ENCODE data around the gene NCOR1. TPM values are rescaled to one million over a fixed set of nuclear protein-coding genes. Genes with fewer than 3 reads are reported as not detected.
A peak's percentile ranks its signal among the peaks of the same experiment; 100 is the strongest.
"Not testable (repeated sequence)": the region's sequence is repeated elsewhere in the genome, so short reads cannot be mapped to it uniquely, and the experiment has no call there.

NCOR1 gene
- total RNA-seq, 2 experiments from 2014 or later = 118 TPM

DNA sequence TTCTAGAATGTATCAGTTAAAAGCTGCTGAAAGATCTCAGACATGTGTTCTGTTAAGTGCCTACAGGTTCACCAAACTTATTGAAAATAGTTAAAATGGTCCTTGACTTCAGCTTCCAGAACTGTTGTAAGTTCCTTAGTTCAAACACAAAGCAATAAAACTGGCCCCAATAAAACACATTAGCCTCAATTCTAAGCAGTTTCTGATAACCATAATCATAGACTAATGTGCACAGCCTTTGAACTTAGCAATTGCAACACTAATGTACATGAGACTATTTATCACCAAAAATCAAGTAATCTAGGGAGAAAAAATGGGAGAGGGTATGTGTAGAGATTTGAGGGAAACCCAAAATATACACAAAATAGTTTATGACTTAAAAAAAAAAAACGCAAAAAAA, 17.1 kb upstream of the NCOR1 start:
- H3K27ac ChIP-seq (ENCODE audit: low read depth in 1 of 2, low read length in 2 of 2) = no peak overlapping the region
- Mint-ChIP-seq H3K4me1 (ENCODE audit: low read depth) (peaks cover 14% of the 10 kb centered on the region), H3K27me3 (no peaks in the 10 kb centered on the region), H3K4me3 (no peak overlapping the region), H3K27ac (no peak overlapping the region), H3K9me3 (no peaks in the 10 kb centered on the region), H3K36me3 (ENCODE audit: low read depth) (peaks cover 45% of the 10 kb centered on the region)
- no peaks in the 10 kb centered on the region for H3K27me3 ChIP-seq (ENCODE audit: control insufficient read depth in 1 of 2, insufficient read depth in 2 of 2, low read length in 2 of 2)
- H3K9me3 ChIP-seq (ENCODE audit: control insufficient read depth in 1 of 2, insufficient read depth in 1 of 2, low read length in 2 of 2) = no peaks in the 10 kb centered on the region
- POLR2A ChIA-PET = no interaction called here
- peaks cover 8% of the 10 kb centered on the region for H3K4me1 ChIP-seq (ENCODE audit: insufficient read depth, low read length)
- H3K36me3 ChIP-seq (ENCODE audit: insufficient read depth, low read length) = peaks cover 7% of the 10 kb centered on the region
- intact Hi-C loops (cut with DNase I, micrococcal nuclease) = no loop called here
- no peak for ATAC-seq (ENCODE audit: poor library complexity)
- no peak overlapping the region for H3K4me3 ChIP-seq (ENCODE audit: low read length)
- no peak for DNase-seq
- CTCF ChIA-PET = interaction anchor here (0.7 to 1.5 kb wide), 3 partner anchors 11 to 699 kb away, joined by 3 to 4 read pairs (median 3); no protein-coding TSS in a partner anchor
- TF ChIP-seq, protein P1, sequence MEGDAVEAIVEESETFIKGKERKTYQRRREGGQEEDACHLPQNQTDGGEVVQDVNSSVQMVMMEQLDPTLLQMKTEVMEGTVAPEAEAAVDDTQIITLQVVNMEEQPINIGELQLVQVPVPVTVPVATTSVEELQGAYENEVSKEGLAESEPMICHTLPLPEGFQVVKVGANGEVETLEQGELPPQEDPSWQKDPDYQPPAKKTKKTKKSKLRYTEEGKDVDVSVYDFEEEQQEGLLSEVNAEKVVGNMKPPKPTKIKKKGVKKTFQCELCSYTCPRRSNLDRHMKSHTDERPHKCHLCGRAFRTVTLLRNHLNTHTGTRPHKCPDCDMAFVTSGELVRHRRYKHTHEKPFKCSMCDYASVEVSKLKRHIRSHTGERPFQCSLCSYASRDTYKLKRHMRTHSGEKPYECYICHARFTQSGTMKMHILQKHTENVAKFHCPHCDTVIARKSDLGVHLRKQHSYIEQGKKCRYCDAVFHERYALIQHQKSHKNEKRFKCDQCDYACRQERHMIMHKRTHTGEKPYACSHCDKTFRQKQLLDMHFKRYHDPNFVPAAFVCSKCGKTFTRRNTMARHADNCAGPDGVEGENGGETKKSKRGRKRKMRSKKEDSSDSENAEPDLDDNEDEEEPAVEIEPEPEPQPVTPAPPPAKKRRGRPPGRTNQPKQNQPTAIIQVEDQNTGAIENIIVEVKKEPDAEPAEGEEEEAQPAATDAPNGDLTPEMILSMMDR (IDR thresholded peaks at IDR 0.05) = no peak

DNA sequence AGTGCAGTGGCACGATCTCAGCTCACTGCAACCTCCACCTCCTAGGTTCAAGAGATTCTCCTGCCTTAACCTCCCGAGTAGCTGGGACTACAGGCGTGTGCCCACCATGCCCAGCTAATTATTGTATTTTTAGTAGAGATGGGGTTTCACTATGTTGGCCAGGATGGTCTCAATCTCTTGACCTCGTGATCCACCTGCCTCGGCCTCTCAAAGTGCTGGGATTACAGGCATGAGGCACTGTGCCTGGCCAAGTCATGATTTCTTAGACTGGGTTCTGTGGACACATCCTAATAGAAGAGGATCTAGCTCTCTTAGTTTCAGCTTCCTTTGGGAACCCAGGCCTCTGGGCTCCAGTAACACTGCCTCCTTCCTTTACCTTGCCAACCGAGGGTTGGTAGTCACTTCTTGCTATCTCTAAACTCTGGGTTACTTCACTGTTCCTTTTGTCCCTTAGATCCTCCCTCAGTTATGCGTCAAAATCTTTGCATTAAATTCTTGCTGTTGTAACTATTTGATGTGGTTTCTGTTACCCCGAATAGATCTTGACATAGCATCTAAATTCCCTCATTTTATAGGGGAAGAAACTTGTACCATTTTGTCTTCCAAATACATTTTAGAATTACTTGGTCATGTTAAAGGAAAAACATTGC, 14.7 kb upstream of the NCOR1 start:
- POLR2A ChIA-PET = interaction anchor here (1.0 kb wide), 1 partner anchor 13 kb away, joined by 4 read pairs; no protein-coding TSS in a partner anchor
- H3K27me3 Mint-ChIP-seq; H3K4me3 Mint-ChIP-seq; intact Hi-C loops (cut with DNase I, micrococcal nuclease); H3K4me3 ChIP-seq (ENCODE audit: low read length); H3K9me3 ChIP-seq (ENCODE audit: control insufficient read depth in 1 of 2, insufficient read depth in 1 of 2, low read length in 2 of 2); H3K27me3 ChIP-seq (ENCODE audit: control insufficient read depth in 1 of 2, insufficient read depth in 2 of 2, low read length in 2 of 2); H3K4me1 ChIP-seq (ENCODE audit: insufficient read depth, low read length); H3K36me3 ChIP-seq (ENCODE audit: insufficient read depth, low read length); ATAC-seq (ENCODE audit: poor library complexity); H3K9me3 Mint-ChIP-seq; H3K27ac ChIP-seq (ENCODE audit: low read depth in 1 of 2, low read length in 2 of 2): not testable (repeated sequence)
- Mint-ChIP-seq H3K4me1 (ENCODE audit: low read depth) (peaks cover 24% of the 10 kb centered on the region), H3K27ac (peak overlapping the region; percentile 51), H3K36me3 (ENCODE audit: low read depth) (peaks cover 43% of the 10 kb centered on the region)
- DNase-seq = peak in 1 of 14 experiments; percentile 13
- CTCF ChIA-PET = interaction anchor here (0.6 to 1.2 kb wide), 3 partner anchors 15 to 231 kb away, joined by 3 to 4 read pairs (median 3); partner anchors contain the start of genes NCOR1 and ZSWIM7

DNA sequence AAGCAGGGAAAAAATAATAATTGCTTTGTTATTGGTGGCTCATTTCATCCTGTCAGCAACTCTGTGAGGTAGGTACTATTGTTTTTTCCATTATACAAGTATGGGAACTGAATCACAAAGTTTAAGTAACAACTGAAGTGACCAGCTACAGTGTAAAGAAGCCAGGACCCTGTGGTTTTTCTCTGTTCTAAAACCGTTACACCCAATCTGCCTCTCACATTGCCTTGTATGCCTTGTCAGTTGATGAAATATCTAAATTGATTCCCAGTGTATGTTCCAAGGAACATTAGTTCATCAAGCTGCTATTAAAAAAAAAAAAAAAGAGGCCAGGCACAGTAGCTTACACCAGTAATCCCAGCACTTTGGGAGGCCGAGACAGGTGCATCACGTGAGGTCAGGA, 7.1 kb upstream of the NCOR1 start:
- H3K36me3 Mint-ChIP-seq (ENCODE audit: low read depth) = peaks cover 37% of the 10 kb centered on the region
- H3K9me3 ChIP-seq (ENCODE audit: control insufficient read depth in 1 of 2, insufficient read depth in 1 of 2, low read length in 2 of 2) = no peaks in the 10 kb centered on the region
- ChIA-PET POLR2A (interaction anchor here (1.7 kb wide), 1 partner anchor 158 kb away, joined by 4 read pairs; no protein-coding TSS in a partner anchor), CTCF (interaction anchor here (1.3 to 1.7 kb wide), 2 partner anchors 11 to 20 kb away, joined by 3 to 4 read pairs; no protein-coding TSS in a partner anchor)
- H3K27ac Mint-ChIP-seq = no peak overlapping the region
- intact Hi-C loops (cut with DNase I, micrococcal nuclease) = no loop called here
- TF ChIP-seq, protein P1 (IDR thresholded peaks at IDR 0.05) = no peak
- H3K4me1 ChIP-seq (ENCODE audit: insufficient read depth, low read length) = peaks cover 7% of the 10 kb centered on the region
- H3K27ac ChIP-seq (ENCODE audit: low read depth in 1 of 2, low read length in 2 of 2) = no peak overlapping the region
- DNase-seq (no peak), ATAC-seq (ENCODE audit: poor library complexity) (no peak)
- peaks cover 32% of the 10 kb centered on the region for H3K4me1 Mint-ChIP-seq (ENCODE audit: low read depth)
- H3K27me3 Mint-ChIP-seq = no peaks in the 10 kb centered on the region
- H3K4me3 Mint-ChIP-seq = no peak overlapping the region
- H3K27me3 ChIP-seq (ENCODE audit: control insufficient read depth in 1 of 2, insufficient read depth in 2 of 2, low read length in 2 of 2) = no peaks in the 10 kb centered on the region
- H3K9me3 Mint-ChIP-seq = no peaks in the 10 kb centered on the region
- no peak overlapping the region for H3K4me3 ChIP-seq (ENCODE audit: low read length)
- no peaks in the 10 kb centered on the region for H3K36me3 ChIP-seq (ENCODE audit: insufficient read depth, low read length)
